ENCODE data around the gene SMPDL3A.

DNA sequence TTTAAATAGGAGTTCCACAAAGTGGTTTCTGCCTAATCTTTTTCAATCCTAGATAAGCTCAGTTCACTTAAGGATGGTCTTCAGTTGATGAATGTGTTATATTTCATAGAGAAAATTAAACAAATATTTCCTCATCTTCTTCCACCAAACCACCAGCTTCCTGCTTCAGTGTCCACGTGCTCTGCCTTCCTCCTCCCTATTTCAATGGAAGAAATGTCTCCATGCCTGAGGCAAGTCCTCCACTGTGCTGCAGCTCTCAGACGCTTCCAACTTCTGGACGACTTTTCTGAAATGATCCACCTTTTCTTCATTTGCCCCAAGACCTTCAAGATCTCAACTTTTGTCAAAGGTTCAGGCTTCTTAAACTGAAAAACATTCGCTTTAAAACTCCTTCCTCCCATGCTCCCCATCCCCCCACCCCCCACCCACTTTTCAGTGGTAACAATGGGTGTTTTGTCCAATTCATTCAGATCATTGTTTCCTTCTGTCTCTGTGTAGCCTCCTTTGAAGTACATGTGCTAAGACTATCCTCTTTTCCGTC is 34.8 kb upstream of the SMPDL3A start:
- TF ChIP-seq, protein P1, sequence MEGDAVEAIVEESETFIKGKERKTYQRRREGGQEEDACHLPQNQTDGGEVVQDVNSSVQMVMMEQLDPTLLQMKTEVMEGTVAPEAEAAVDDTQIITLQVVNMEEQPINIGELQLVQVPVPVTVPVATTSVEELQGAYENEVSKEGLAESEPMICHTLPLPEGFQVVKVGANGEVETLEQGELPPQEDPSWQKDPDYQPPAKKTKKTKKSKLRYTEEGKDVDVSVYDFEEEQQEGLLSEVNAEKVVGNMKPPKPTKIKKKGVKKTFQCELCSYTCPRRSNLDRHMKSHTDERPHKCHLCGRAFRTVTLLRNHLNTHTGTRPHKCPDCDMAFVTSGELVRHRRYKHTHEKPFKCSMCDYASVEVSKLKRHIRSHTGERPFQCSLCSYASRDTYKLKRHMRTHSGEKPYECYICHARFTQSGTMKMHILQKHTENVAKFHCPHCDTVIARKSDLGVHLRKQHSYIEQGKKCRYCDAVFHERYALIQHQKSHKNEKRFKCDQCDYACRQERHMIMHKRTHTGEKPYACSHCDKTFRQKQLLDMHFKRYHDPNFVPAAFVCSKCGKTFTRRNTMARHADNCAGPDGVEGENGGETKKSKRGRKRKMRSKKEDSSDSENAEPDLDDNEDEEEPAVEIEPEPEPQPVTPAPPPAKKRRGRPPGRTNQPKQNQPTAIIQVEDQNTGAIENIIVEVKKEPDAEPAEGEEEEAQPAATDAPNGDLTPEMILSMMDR (IDR thresholded peaks at IDR 0.05) = no peak
- TF ChIP-seq POLR2A (IDR thresholded peaks at IDR 0.05; ENCODE audit: low read depth) (no peak), POLR2AphosphoS5 (IDR thresholded peaks at IDR 0.05) (no peak), EP300 (IDR thresholded peaks at IDR 0.05) (no peak)

All from esophagus muscularis mucosa (tissue), 4 donors.